HUDEP-2 (cell line): Measurements from ENCODE around the gene RAPSN.

Experiments used
- DNase-seq, 76 experiments: peaks; one replicate each; lab custom pipeline; 2025; ENCODE audit not compliant: unreplicated experiment in 76 of 76; lab: John Stamatoyannopoulos, UW

RAPSN gene

DNA sequence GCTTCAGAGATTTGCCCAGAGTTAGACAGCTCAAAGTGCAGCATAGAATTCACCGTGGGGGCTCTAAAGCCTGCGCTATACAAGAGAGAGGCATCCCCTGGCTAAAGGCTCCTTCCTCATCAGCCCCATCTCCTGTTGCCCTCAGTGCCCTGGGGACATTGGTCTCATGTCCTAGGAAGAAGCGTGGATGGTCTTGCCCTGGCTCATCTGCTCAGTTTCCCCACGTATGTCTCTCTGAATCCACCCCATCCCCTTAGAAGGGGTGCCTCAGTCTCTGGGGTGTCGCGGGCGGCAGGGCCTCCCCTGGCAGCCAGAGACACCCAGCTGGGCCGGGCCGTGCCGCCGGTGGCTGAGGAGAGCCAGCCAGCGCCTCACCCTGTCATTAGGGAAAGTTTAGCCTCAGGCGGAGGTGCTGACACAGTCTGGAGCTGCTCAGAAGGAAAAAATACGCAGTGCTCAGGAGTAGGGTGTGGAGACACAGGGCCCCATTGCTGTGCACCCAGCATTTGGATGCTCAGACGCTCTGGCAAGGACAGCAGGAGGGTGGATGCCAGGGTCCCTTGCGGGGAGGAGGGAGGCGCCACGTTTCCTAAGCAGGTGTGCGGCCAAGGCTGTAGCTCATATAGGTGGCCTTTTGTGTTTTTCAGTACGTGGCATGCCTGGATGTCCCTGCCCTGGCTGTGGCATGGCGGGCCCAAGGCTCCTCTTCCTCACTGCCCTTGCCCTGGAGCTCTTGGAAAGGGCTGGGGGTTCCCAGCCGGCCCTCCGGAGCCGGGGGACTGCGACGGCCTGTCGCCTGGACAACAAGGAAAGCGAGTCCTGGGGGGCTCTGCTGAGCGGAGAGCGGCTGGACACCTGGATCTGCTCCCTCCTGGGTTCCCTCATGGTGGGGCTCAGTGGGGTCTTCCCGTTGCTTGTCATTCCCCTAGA, 39.2 kb downstream of the RAPSN start:
- no peak for DNase-seq

DNA sequence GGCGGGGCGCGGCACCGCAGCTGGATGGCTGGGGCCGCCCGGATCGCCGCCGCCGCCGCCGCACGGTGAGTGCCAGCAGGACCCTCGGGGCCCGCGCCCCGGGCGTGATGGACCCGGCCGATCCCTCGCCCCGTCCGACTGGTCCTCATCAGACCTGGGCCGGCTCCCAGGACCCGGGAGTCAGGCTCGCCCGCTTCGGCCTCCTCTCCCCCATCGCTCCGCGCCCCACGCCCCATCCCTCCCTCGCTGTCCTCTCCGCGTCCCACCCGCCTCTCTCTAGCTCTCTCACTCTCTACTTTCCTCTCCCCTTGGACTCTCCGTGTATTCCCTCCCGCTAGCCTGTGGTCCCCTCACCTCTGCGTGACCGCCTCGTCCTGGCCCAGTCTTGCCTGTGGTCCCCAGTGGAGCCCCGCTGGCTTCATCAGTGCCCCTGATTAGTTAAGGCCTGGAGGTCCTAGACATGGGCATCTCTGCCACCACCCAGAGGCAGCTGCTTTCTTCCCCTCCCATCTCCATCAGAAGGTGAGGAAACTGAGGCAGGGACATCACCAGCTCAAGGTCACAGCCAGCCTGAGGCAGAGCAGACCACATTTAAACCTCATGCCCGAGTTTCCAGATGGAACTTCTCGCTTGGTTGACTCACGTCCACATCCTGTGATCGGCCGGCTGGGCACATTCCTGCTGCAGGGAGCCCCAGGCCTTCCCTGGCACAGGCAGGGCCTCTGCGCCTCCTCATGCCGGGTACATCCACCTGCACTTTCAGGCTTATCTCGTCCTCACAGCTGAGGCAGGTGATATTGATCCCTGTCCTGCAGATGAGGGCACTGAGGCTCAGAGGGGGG, 40.1 kb downstream of the RAPSN start:
- DNase-seq, result no peak

DNA sequence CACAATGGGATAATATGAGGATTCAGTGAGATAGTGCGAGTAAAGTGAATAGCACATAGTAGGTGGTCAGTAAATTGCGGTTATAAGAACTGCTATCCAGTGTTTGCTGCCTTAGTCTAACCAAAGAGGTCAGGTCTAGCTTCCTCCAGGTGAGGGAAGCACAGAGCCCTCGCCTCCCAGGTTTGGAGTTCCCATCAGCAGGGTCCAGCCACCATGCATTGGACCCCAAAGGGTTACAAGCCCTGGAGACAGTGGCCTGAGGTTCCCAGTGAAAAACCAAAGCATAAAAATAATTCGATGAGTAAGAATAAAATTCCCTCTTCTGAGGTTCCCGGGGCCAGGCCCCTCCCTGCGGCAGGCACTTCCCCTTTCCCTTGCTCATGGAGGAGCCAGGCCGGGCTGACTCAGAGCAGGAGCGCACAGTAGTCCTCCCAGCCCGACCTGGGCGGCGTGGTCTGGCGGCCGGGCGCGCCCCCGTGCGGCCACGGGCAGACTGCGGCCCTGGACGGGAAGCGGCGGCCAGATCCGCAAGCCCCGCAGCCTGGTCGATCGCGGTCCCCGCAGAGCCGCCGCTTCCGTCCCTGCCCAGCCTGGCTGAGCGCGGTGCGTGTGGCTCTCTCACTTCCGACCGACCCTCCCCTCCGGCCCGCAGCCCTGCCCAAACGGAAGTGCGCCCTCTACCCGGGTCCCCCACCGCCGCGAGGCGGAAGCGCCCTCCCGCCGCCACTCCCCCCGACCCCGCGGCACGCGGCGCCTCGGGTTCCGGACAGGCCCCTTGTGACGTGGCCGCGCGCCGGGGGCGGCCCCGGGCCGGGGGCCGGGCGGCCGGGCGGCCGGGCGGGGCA, 41.0 kb downstream of the RAPSN start, which contains the start of gene SLC39A13:
Gene SLC39A13, plus strand, starts transcription at position 845 of the 845 bp plus-strand sequence. CDS start 1,505 bp downstream, outside the sequence.
- peak in 74 of 76 experiments; percentile 43 to 98 (median 88) for DNase-seq

DNA sequence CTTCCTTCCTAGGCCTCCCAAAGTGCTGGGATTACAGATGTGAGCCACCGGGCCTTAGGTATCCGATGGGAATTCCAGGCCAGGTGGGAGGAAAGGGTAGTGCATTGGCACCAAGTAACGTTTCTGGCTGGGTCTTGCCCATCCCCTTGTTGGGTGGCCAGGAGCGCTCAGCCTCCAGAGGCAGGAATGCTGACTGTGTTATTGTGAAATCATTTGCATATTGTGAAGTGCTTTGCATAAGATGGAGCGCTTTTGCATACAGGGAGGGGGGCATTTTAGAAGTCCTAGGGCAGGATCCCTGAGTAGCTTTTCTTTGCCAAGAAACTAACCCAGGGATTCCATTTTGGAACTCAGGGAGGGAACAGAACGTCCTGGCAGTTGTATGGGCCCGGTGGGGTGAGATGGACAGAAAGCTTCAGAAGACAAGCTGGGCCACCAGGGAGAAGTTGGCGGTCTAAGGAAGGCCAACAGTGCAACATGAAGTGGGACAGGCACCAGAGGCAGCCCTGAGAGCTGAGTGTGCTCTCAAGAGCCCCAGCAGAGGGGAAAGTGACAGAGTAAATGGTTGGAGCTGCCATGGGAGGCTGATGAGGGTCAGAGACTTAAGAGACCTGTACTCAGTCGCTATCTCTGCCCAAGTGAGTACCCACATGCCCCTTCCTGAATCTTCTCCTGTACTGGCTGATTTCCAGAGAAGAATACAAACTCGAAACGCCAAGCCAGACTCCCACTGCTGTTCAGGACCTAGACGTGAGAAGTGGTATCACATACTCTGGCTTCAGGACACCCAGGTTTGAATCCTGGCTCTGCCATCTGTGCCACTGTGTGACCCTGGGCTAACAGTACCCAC, 41.8 kb downstream of the RAPSN start:
- DNase-seq, result peak in 1 of 76 experiments; percentile 41

DNA sequence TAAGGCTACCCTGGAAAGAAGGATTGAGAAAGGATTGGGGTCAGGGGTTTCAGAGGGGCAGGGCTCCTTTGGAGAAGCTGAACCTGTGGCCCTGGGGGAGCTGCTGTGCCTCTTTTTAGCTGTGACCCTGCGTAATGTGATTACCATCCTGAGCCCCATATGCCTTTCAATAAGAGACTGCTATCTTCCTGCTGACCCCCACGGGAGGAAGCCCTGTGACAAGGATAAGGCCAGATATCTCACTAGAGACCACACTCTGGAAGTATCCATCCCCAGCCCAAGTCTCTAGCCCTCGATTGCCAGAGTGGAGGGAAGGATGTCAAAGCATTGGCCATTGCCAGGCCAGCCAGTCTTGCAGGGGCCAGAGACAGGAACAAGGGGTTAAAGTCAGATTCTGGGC, 45.4 kb downstream of the RAPSN start:
- DNase-seq, result no peak

DNA sequence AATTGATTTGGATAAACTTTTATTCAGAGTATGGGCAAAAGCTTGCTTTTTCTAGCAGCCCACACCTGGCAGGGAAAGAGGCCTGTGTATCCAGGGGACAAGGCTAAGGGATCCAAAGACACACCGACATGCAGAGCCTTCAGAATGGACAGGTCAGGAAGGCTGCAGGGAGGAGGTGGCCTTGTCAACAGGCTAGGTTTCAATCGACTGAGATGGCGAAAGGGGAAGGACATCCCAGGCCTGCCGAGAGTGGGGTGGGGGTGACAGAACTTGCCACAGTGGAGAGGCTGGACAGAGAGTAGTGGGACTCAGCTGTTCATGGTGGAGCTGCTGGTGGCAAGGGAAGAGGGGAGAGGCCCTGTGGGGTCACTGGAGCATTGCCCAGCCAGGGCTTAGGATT, 45.8 kb downstream of the RAPSN start:
- no peak for DNase-seq

DNA sequence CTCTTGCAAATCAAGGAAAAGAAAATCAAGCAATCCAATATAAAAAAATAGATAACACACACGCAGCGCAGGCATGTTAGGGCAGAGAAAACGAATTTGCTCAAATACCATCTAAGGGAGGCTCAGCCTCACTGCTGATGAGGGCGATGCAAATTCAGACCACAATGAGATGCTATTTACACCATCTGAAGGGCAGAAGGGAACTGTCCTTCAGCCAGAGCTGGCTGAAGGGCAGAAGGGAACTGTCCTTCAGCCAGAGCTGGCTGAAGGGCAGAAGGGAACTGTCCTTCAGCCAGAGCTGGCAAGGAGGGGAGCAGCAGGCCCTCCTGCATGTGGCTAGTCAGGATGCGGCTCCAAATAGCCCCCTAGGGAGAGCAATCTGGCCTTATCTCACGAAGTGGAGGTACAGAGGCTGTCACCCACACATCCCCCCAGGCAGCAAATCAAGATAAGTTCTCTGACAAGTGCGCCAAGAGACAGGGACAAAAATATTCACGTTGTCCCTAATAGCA, 48.1 kb downstream of the RAPSN start:
- DNase-seq, result peak in 1 of 76 experiments; percentile 19

DNA sequence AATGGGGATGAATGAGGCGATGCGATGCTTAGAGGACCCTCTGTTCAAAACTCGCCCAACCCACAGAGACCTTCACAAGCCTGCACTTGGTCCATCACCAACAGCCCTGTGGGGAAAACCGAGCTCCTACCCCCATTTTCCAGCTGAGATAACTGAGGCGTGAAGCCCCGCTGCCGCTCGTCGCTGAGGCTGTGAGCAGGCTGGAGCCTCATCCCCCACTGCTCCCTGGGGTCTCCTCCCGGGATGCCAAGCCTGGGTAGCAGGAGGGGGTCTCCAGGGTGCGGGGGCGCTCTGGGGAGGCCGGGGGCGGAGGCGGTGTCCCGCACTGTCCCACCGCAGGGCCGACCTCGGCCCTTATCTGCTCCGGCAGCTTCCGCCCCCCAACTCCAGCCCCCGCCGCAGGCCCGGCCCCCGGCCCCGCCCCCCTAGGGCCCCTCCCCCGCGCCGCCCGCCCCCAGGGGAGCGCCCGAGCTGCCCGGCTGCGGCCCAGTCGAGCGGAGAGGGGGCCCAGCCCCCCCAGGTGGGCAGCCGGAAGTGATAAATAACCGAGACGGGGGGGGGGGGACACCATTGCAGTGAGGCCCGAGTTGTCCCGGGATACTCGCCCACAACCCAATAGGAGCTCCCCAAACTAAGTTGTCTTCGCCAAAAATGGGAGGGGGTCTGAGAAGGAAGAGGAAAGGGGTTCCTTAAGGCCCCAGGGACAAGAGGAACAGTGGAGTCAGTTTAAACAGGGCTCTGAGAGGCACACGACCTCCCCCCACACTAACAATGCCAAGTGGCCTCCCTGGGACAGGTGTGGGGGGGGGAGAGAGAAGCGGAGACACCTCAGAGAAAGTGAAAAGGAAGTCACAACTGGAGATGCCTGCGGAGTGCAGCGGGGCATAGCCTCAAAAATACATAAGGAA, 48.8 kb downstream of the RAPSN start:
- peak in 1 of 76 experiments; percentile 18 for DNase-seq

DNA sequence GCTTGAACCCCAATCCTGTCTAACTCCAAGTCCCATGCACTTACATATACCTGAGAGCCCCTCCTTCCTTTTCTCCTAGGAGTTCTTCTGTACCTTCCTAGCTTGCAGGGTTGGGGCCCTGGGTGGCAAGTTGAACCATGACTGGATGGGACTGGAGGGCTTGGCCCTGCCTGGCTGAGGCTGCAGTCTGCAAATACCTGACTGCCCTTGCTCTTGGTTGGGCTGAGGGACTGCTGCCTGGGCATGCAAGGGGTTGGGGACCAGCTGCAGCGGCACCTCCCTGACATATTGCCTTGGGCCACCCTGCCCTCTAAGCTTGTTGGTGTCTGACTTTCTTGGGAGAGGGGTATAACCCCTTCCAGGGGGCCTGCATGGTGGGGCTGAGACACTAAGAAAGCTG, 50.4 kb downstream of the RAPSN start:
- no peak for DNase-seq

DNA sequence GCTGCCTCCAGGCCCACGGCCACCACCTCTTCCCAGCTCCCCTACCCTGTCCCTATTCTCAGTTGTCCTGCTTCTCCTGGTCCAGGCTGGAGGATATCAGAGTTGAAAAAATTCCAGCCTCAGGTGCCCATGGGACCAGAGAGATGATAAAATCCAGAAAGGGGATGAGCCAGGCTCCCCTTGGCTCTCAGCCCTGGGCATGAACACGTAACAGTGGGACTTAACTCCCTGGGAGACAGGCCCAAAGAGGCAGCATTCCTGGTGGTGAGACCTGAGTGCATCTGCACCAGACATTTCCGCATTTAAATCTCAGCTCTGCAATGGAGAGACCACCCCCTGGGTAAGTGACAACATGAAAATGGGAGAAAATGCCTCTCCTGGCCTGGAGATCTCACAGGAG, 50.9 kb downstream of the RAPSN start:
- DNase-seq, result no peak

DNA sequence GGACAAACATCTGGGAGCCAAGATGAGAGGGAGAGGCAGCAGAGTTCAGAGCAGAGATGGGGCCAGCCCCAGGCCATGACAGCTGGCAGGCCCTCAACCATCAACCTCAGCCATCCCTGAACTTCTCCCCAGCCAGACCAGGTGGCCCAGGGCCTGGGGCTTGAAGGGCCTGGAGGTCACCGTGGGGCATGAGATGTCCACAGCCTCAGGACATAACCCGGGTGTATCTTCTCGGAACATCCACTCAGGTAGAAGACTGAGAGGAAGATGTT, 53.0 kb downstream of the RAPSN start:
- no peak for DNase-seq

DNA sequence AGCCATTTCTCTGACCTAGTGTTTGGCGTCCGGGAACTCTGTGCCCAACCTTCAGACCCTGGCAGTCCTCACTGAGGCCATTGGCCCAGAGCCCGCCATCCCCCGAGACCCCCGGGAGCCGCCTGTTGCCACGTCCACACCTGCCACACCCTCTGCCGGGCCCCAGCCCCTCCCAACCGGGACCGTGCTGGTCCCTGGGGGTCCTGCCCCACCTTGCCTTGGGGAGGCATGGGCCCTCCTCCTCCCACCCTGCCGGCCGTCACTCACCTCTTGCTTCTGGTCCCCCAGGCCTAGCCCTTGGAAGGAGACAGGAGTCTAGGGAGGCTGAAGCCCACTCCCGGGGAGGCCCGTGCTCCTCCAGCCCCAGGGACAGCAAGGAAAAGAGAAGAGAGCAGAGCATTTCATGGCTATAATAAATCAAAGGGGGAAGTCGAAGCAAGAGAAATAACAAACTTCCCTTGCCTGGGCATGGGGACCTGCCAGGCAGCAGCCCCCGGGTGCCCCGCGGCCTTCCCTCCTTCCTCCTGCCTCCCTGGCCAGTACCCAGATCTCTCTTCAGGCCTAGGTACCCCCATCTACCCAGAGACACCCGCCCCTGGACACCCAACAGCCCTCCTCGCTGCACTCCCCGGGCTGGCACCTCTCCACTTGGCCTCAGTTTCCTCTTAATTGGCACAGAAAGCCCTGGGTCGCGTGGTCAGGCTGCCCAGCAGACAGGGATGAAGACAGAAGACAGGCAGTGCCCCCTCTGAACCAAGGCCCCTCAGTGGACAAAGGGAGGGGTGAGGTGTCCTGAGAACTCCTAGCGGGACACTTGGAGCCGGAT, 53.5 kb downstream of the RAPSN start:
- DNase-seq, result no peak

DNA sequence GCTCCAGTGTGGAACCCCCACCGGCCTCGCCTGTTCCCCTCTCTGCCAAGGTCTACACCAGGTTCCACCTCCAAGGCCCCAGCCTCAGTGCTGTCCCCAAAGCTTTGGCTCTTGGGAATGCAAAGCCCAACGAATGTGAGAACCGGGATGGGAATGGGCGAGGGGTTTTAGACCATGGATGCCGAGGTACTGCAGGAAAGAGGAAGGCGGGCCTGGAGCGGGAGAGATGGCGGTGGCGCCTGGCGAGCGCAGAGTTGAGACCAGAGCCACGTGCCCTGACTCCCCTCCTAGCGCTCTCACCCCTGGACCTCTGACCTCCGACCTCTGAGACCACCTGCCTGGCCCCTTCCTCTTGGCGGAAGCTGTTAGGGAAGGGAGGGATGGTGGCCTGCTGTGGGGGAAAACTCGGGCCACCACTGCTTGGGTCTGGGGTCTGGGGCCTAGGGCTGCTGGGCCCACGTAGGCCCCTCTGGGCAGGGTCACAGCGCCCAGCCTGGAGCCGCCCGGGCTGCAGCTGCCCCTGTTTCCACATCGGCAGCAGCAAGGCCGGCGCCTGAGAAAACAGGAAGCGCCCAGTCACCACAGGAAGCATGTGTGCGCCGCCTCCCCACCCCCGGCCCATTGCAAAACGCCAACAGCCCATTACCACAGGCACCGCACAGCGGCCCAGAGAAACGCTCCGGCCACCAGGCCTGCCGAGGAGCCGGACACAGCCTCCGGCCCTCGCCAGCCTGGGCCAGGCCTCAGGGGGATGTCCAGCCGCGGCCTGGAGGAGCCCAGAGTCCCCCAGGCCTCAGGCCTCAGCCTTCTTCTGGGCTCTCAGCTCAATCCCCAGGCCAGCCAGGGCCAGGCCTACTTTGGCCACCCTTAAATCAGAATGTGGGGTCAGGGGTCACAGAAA, 54.4 kb downstream of the RAPSN start:
- DNase-seq, result peak in 2 of 76 experiments; percentile 7 to 17

DNA sequence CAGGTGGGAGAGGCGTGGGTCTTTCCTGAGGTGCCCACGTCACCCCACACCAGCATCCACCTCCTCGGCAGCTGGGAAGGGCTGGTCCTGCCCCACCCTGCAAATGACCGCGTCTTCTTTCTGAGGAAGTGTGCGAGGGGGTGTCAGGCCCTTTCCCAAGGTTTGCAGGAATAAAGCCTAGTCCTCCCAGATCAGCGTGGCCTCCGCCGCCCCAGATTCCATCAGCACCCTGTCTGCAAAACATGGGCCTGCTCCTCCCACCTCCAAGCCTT, 55.0 kb downstream of the RAPSN start:
- no peak for DNase-seq

DNA sequence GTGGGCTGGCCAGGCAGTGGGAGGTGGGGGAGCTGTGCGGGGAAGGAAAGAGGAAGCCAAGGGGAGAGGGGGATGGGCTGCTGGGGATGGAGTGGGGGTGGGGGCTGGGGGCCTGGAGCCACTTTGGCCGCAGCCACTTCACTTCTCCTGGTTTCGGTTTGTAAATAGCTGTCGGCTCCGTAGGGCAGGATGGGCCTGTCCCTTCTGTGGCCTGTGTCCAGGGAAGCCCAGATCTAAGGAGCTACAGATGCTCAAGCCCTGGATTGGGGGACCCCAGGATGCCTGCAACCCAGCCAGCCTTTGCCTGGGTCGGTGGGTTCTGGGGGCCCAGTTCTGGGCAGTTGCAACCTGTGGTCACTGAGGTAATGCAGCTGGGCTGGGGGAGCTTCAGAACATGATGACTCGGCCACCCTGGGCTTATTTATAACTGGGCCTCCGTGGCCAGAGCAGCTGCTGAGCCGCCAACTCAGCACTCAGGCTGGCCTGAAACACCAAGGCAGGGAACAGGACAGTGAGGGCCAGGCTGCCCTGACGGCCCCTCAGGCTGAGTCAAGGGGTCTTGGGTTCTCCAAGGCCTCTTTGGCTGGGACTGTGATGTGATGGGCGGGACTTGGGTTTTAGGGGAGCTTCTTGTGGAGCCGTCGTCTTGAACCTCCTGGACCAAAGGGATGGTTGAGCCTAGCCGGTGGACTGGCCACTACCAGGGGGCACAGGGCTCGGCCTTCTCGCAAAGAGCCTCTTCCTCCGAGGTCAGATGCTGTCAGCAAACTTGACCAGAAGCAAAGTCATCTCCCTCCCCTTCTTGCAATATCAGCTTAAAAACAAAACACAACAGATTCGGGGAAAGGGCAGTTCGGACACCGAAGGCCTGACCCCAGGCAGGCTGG, 55.5 kb downstream of the RAPSN start:
- DNase-seq, result no peak

DNA sequence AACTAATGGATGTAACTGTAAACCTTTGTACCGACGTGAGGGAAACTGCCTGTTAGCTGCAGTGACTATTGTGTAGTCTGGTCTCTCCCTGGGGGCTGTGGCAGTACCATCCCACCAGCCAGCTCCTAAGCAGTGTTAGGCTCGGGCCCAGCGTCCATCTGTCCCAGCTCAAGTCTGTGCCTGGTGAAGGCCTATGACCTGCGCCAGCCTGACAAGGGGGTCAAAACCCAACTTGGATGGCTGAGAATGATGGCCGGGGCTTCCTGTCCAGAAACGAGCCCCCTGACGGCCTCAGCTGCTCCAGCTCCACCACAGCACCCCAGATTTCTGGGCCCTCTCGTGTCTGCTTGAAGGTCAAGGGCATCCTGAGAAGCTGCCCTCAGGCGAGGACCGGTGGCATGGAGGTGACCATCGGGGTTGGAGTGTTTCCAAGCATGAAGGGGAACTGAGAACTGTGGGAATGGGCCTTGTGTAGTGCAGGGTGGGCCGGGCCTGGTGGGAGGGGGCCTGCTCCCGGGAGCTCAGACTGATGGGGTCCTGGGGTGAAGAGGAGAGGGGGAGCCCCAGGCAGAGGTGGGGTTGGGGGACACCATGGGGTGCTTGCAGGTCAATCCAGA, 56.3 kb downstream of the RAPSN start:
- no peak for DNase-seq
